ENCODE results near the gene DAP3.
"Not testable (repeated sequence)": the region's sequence is repeated elsewhere in the genome, so short reads cannot be mapped to it uniquely, and the experiment has no call there.

DAP3 gene
- total RNA-seq: 93.3 to 203 (median 109) reads per million in 9 experiments

DNA sequence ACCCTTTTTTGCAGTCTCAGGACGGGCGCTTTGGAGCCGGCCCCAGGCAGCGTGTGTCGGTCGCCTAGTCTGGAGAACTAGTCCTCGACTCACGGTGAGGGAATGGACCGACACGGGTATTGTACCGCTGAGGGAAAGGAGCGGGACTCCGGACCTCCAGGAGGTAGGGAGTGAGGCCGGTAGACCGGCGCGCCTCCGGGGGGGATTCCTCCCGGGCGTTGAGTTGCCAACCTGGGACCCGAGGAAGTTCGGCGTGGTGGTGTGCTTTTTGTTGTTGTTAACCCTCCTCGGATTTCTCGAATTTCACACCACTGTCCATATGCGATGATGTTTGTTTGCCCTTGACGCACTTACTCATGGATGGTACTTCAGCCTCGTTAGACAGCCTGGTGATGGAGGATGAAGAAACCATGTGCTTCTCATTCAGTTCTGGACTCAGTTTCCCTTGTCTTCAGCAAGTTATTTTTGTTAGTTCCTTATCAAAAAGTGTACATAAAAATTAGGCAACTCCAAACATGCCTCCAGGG lies at the start of gene DAP3:
Gene DAP3, plus strand, starts transcription at position 11 of the 527 bp plus-strand sequence. CDS start 20,689 bp downstream, outside the sequence.
- not testable (repeated sequence) for DNase-seq; H3K9me3 Mint-ChIP-seq; H3K27me3 Mint-ChIP-seq; ATAC-seq (replicated peaks)
- Mint-ChIP-seq H3K4me1 (ENCODE audit: low read depth in 2 of 2) (peaks cover 36 to 61% of the 10 kb centered on the region in 2 donors), H3K27ac (peak within 1 kb of the TSS; percentile 92 to 95), H3K36me3 (ENCODE audit: insufficient read depth) (peaks cover 40% of the 10 kb centered on the region), H3K4me3 (peak within 1 kb of the TSS; percentile 94 to 98)

DNA sequence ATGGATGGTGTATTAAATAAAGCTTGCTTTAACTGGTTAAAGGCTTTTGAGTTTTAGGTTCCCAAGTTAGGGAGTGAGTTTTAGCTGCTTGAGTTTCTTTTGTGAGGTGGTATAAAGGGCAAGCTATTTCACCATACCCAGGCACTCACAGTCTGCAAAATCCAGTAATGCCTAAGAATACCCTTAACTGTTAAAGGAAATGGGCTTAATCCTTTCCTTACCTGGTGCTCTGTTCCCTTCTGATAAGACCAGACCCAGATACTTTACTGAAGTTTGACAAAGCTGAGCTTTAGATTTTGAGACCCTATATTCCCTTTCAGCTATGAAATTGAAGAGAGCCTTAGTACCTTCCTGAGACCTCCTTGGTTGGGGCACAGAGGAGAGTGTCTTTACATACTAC lies 48.5 kb upstream of the DAP3 start:
- Mint-ChIP-seq H3K27me3 (no peaks in the 10 kb centered on the region), H3K36me3 (ENCODE audit: insufficient read depth) (peaks cover 11% of the 10 kb centered on the region), H3K4me3 (no peak overlapping the region), H3K27ac (no peak overlapping the region), H3K4me1 (ENCODE audit: low read depth in 2 of 2) (peaks cover 10 to 11% of the 10 kb centered on the region in 2 donors), H3K9me3 (peaks cover 4 to 10% of the 10 kb centered on the region in 2 donors)
- DNase-seq (no peak), ATAC-seq (replicated peaks) (no peak)

DNA sequence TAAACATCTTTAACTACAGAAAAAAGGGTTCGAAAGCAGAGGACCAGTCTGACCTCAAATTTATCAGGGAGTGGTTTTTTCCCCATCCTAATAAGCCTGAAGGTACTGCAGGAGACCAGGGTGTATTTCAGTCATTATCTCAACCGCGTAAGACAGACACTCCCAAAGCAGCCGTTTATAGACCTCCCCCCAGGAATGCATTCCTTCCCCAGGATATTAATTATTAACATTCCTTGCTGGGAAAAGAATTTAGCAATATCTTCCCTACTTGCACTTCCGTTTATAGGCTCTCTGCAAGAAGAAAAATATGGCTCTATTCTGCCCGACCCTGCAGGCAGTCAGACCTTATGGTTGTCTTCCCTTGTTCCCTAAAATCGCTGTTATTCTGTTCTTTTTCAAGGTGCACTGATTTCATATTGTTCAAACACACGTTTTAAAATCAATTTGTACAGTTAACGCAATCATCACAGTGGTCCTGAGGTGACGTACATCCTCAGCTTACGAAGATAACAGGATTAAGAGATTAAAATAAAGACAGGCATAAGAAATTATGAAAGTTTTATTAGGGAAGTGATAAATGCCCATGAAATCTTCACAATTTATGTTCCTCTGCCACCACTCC lies 46.2 kb upstream of the DAP3 start:
- not testable (repeated sequence) for H3K36me3 Mint-ChIP-seq (ENCODE audit: insufficient read depth); H3K9me3 Mint-ChIP-seq; ATAC-seq (replicated peaks); H3K4me3 Mint-ChIP-seq; DNase-seq; H3K4me1 Mint-ChIP-seq (ENCODE audit: low read depth in 2 of 2); H3K27ac Mint-ChIP-seq; H3K27me3 Mint-ChIP-seq

- Mint-ChIP-seq H3K9me3 (peaks cover 4 to 10% of the 10 kb centered on the region in 2 donors), H3K4me1 (ENCODE audit: low read depth in 2 of 2) (no peaks in the 10 kb centered on the region), H3K27me3 (peaks cover 0 to 2% of the 10 kb centered on the region in 2 donors), H3K4me3 (no peak overlapping the region), H3K36me3 (ENCODE audit: insufficient read depth) (peaks cover 2% of the 10 kb centered on the region), H3K27ac (no peak overlapping the region)
- DNase-seq (no peak), ATAC-seq (replicated peaks) (no peak)
Observed at GRCh38 chr1:155643230-155643629, 45.7 kb upstream of the DAP3 start.

GRCh38 chr1:155645034-155645598 lies 43.8 kb upstream of the DAP3 start:
- DNase-seq (no peak), ATAC-seq (replicated peaks) (no peak)
- Mint-ChIP-seq H3K9me3 (peaks cover 4 to 10% of the 10 kb centered on the region in 2 donors), H3K27ac (no peak overlapping the region), H3K36me3 (ENCODE audit: insufficient read depth) (no peaks in the 10 kb centered on the region), H3K4me3 (no peak overlapping the region), H3K4me1 (ENCODE audit: low read depth in 2 of 2) (no peaks in the 10 kb centered on the region), H3K27me3 (peaks cover 0 to 8% of the 10 kb centered on the region in 2 donors)

DNA sequence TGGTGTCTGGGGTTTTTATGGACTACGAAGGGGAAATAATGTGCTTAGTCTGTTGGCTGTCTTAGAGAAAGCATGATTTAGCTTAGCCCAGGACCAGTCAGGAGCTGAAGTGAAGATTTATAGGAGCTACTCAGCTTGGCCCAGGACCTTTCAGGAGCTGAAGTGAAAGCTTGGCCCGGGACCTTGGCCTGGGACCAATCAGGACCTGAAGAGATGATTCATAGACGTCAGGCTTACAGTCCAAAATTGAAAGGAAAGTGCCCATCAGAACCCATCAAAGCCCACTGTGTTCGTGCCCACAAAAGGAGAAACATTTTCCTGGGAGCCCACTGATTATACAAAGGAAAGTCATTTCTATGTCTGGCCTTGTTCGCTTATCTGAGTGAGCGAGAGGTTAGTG lies 43.2 kb upstream of the DAP3 start:
- Mint-ChIP-seq H3K27ac (no peak overlapping the region), H3K4me1 (ENCODE audit: low read depth in 2 of 2) (no peaks in the 10 kb centered on the region), H3K4me3 (no peak overlapping the region), H3K27me3 (peaks cover 0 to 8% of the 10 kb centered on the region in 2 donors), H3K36me3 (ENCODE audit: insufficient read depth) (no peaks in the 10 kb centered on the region), H3K9me3 (peaks cover 4 to 10% of the 10 kb centered on the region in 2 donors)
- DNase-seq (no peak), ATAC-seq (replicated peaks) (no peak)

DNA sequence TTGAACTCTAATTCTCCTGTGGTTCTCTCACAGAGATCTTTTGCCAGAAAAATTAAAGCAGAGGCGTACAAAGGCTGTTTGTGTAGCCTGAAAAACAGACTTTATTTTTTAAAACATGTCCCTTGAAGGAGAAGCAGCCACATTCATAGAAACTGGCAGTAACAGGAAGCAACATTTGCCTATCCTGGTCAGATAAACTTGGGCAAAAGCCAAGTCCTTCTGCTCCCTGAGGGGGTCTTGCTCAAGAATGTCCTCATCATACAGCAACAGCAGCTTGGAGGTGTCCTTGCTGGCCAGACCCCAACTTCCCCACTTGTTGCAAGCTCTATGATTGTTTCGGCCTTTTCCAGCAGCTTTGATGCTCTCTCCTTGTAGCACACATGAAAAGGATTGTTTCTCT lies 42.6 kb upstream of the DAP3 start:
- peaks cover 4 to 10% of the 10 kb centered on the region in 2 donors for H3K9me3 Mint-ChIP-seq
- ATAC-seq (replicated peaks) (no peak), DNase-seq (no peak)
- H3K36me3 Mint-ChIP-seq (ENCODE audit: insufficient read depth): no peaks in the 10 kb centered on the region
- H3K4me3 Mint-ChIP-seq: no peak overlapping the region
- peaks cover 0 to 8% of the 10 kb centered on the region in 2 donors for H3K27me3 Mint-ChIP-seq
- no peaks in the 10 kb centered on the region for H3K4me1 Mint-ChIP-seq (ENCODE audit: low read depth in 2 of 2)
- no peak overlapping the region for H3K27ac Mint-ChIP-seq

DNA sequence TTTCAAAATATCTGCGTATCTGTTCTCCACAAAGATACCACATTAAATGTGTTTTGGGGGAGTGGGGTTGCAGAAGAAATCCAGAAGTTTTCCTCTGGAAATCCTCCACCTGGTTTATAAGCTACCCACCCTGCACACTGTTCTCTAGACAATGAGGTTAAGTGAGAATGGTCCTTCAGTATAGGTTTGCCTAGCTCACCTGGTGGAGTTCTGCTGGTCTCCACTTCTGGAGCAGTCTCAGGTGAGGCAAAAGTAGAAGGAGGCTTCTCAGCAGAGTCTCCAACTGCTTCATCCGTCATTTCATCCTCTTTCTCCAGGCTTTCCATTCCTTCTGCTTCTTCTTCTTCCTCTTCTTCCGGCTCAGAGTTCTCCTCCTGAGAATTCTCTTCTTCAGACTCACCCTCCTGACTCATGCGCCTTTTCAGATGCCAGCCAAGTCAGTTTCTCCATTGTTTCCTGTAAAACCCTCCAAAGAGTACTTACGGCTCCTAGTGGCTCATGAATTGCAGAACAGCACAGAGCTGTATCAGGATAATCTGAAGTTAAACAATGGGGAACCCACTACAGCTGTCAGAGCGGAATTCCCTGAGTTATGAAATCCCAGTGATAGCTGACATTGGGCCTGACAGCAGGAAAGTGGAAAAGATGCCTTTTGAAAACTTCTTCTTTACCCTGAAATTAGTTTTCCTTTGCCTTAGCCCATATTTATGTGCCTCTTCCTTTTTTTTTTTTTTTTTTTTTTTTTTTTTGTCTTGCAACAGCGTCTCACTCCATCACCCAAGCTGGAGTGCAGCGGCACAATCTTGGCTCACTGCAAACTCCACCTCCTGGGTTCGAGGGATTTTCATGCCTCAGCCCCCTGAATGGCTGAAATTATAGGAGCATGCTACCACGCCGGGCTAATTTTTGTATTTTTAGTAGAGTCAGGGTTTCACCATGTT lies 40.4 kb upstream of the DAP3 start:
- Mint-ChIP-seq H3K27ac (peak overlapping the region in 1 of 2 donors; percentile 19), H3K9me3 (no peaks in the 10 kb centered on the region), H3K4me3 (no peak overlapping the region), H3K27me3 (peaks cover 0 to 8% of the 10 kb centered on the region in 2 donors), H3K4me1 (ENCODE audit: low read depth in 2 of 2) (no peaks in the 10 kb centered on the region), H3K36me3 (ENCODE audit: insufficient read depth) (no peaks in the 10 kb centered on the region)
- DNase-seq: no peak
- ATAC-seq (replicated peaks): no peak

- Mint-ChIP-seq H3K9me3 (no peaks in the 10 kb centered on the region), H3K36me3 (ENCODE audit: insufficient read depth) (no peaks in the 10 kb centered on the region), H3K4me3 (no peak overlapping the region), H3K4me1 (ENCODE audit: low read depth in 2 of 2) (no peaks in the 10 kb centered on the region), H3K27ac (no peak overlapping the region), H3K27me3 (peaks cover 0 to 8% of the 10 kb centered on the region in 2 donors)
- DNase-seq: no peak
- no peak for ATAC-seq (replicated peaks)
Observed at GRCh38 chr1:155649676-155650075, 39.2 kb upstream of the DAP3 start.

- no peaks in the 10 kb centered on the region for H3K9me3 Mint-ChIP-seq
- no peak overlapping the region for H3K27ac Mint-ChIP-seq
- ATAC-seq (replicated peaks) (no peak), DNase-seq (no peak)
- H3K27me3 Mint-ChIP-seq: peaks cover 0 to 8% of the 10 kb centered on the region in 2 donors
- no peaks in the 10 kb centered on the region for H3K36me3 Mint-ChIP-seq (ENCODE audit: insufficient read depth)
- H3K4me3 Mint-ChIP-seq: no peak overlapping the region
- no peaks in the 10 kb centered on the region for H3K4me1 Mint-ChIP-seq (ENCODE audit: low read depth in 2 of 2)
Observed at GRCh38 chr1:155650231-155650757, 38.6 kb upstream of the DAP3 start.

DNA sequence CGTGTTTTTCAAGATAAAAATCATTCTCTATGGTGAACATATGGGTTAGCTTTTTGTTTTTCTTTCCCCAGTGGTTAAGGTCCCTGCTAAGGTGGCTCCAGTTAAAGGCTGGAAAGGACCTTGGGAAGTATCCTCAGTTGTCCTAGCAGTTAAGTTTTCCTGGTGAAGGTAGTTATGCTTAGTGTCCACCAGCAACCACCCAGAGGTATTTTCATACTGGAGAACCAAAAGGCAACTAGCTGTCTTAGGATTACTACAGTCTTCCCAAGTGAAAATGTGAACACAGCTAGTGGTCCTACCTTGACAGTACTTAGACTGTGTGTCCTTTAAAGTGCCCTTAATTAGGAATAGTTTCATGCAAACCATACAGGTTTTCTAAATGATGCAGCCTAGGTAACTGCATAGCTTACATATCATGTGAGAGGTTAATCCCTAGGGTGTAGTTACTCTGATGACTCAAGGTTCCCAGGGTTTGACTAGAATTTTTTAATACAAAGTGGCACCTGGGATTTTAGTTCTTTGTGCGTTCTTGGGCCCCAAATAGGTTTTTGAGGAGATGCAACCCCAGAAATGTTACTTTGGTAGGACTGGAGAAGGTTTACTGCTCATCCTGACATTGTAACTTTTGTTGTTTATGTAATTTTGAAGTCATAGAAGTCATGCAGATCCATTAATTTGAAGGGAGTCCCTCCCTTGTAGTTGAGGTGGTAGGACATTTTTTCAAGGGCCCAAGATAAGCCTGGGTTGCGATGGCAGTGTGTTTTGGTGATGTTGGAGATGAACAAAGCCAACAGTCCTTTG lies 36.8 kb upstream of the DAP3 start:
- no peak for ATAC-seq (replicated peaks)
- H3K36me3 Mint-ChIP-seq (ENCODE audit: insufficient read depth): peaks cover 2% of the 10 kb centered on the region
- H3K9me3 Mint-ChIP-seq: no peaks in the 10 kb centered on the region
- no peak overlapping the region for H3K27ac Mint-ChIP-seq
- no peak for DNase-seq
- H3K4me3 Mint-ChIP-seq: no peak overlapping the region
- H3K4me1 Mint-ChIP-seq (ENCODE audit: low read depth in 2 of 2): peaks cover 0 to 3% of the 10 kb centered on the region in 2 donors
- peaks cover 0 to 8% of the 10 kb centered on the region in 2 donors for H3K27me3 Mint-ChIP-seq

GRCh38 chr1:155652951-155653350 lies 35.9 kb upstream of the DAP3 start:
- Mint-ChIP-seq H3K9me3 (no peaks in the 10 kb centered on the region), H3K4me1 (ENCODE audit: low read depth in 2 of 2) (peaks cover 0 to 5% of the 10 kb centered on the region in 2 donors), H3K36me3 (ENCODE audit: insufficient read depth) (peaks cover 9% of the 10 kb centered on the region), H3K27ac (no peak overlapping the region), H3K4me3 (no peak overlapping the region), H3K27me3 (peaks cover 0 to 8% of the 10 kb centered on the region in 2 donors)
- DNase-seq (no peak), ATAC-seq (replicated peaks) (no peak)

All from effector memory CD8-positive, alpha-beta T cell (primary cell).